GM21526 (cell line): ENCODE measurements around the gene PCID2.

ENCODE experiments used
- ATAC-seq: cut with Tn5 transposase; IDR thresholded peaks from one replicate; pipeline ENCODE4 v1.9.1; 2021; ENCODE audit warnings: moderate library complexity; ENCODE audit not compliant: unreplicated experiment, low FRiP score

Gene PCID2

DNA sequence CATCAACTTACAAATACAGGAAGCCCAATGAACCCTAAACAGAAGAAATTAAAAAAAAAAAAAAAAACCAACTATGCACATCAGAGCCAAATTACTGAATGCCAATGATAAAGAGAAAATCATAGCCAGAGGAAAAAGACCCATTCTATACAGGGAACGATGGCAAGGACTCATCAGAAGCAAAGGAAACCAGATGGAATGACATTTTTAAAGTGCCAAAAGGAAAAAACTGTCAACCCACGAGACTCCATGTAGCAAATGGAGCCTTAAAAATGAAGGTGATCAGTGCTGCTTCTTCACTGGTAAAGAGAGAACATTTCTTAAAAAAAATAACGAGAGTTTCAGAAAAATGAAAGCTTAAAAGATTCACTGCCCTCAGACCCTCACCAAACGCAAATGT is 18.3 kb downstream of the PCID2 start:
- ATAC-seq, result no peak

DNA sequence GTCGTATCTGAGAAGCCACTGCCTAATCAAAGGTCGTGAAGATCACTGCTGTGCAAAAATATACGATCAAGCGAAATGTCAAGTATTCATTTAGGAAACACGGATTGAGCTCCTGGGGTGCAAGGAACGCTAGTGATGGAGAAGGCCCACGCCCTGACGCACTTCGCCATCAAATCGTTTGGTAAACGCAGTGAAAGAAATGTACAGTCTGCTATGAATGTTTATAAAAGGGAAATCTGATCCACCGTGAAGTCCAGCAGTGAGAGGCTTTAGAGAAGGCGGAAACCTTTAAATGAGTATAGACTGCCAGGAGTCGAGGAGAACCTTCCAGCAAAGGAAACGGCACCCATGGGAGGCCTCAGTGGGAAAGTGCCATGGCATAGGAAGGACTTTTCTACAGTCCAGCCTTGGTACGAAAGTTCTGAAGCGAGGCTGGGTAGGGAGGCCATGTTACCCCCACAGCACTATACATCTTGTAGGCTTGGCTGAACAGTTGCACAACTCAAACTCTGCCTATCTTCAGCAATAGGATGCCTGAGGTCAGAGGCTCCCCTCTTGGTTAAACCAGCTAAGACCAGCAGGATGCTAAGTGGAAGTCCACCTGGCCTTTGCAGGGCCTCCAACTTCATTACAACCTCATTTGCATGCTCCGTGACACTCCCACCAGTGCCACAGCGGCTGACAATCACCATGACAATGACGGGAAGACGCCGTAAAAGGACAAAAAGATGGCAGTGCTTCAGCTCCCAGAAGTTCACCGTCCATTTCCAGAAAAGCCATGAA is 20.4 kb downstream of the PCID2 start:
- no peak for ATAC-seq

DNA sequence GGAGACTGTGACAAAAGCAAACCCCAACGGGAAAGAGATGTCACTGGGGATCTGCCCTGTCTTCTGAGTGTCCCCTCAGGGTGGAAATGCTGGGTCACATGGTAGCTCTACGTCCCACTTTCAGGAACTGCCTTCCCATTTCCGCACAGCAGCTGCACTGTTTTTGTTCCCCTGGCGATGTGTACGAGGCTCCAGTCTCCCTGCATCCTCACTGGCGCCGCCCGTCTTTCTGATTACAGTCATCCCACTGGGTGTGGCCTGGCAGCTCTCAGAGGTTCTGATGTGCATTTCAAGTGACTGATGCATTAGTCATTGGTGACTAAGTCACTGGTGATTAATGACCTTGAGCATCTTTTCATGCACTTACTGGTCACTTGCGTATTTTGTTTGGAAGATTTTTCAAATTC is 21.2 kb downstream of the PCID2 start:
- no peak for ATAC-seq

DNA sequence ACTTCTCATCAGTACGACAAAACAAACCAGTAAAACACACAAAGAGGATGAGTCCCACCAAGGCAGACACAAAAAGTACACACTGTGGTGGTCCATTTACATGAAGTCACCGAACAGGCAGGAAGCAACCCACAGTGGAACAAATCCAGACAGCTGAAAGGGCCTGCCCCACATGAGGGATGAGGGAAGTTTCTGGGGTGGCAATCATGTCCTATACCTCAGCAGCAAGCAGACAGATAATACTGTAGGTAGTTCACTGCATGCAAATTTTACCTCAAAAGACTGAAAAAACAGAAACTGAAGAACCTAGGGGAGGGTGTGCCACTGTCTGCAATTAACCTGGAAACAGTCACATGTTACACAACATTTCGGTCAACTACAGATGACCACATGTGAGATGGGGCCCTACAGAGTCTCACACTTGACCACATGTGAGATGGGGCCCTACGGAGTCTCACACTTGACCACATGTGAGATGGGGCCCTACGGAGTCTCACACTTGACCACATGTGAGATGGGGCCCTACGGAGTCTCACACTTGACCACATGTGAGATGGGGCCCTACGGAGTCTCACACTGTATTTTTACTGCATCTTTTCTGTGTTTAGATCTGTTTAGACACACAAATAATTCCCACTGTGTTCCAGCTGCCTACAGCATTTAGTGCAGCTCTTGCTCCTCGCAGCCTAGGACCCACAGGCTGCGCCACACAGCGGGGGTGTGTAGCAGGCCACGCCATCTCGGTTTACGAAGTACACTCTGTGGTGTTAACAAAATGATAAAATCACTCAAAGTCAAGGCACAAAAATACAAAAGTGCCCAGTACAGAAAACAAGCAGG is 22.2 kb downstream of the PCID2 start:
- ATAC-seq, result peak; percentile 92

DNA sequence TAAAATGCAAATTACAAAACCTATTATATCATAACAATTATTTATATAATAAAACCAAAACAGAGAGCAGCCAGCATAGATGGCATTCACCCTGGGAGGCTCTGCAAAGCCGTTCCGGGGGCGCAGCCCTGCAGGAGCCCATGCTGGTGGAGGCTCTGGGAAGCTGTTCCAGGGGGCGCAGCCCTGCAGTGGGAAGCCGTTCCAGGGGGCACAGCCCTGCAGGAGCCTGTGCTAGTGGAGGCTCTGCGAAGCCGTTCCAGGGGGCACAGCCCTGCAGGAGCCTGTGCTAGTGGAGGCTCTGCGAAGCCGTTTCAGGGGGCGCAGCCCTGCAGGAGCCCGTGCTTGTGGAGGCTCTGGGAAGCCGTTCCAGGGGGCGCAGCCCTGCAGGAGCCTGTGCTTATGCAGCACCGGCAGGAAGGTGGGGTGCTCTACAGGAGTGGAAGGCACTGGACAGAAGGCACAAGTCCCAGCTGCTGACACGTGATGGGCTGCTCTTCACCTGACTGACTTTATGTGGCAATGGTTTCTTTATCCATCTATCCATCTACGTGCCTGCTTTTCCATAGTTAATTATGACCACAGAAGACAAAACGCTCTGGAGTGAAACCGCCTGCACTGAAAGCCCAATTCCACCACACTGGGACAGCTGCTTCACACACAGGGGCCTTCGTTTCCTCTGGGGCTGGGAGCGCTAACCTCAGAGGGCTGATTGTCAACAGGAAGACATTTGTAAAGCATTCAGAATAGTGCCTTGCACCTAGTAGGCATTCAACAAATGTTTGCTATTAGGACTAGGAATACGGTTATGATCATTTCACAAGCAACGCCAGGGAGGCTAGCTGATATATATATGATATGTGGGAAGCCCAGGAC is 23.7 kb downstream of the PCID2 start:
- ATAC-seq, result no peak

DNA sequence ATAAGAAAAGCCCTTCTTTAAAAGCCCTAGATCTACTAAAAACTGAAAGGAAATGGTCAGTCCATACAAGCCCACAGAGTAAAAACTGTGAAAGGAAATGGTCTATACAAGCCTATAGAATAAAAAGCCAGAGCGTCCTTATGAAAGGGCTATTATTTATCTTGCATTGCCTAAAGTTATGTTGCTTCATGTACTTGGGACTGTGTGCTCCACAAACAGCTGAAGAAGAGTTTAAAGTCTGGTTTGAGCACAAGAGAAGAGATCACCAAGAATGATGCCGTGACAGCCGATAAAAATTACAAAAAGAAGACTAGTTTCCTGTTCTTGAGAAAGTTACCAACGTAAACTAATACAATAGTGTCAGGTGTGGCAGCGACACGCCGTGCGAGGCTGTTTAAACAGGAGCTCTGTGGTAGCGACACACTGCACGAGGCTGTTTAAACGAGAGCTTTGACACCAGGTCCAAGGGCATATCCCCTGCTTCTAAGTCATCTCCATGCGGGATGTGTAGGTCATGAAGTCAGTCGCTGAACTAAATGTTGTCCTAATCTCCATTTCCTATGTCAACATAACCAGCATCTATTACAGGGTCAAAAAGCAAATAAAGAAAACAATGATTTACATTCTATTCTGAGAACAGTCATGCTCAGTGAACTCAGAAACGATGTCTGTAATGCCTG is 24.9 kb downstream of the PCID2 start:
- no peak for ATAC-seq

DNA sequence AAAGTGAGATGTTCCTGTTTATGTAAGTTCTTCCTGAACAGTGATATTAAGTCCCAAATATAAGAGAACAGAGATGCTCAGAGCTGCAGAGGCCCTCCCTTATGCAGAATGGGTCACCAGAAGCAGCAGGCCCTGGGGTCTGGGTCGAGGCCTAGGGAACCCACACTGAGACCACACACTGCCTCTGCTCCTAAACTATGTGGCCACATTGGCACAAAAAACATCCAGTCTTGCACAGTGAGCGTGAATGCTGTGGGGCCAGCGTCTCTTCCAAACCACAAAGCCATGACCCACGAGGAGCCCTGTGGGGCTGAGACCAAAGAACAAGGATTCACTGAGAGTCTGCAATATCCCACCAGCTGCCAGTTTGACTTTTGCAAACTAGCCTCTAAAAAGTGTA is 26.4 kb downstream of the PCID2 start:
- no peak for ATAC-seq

DNA sequence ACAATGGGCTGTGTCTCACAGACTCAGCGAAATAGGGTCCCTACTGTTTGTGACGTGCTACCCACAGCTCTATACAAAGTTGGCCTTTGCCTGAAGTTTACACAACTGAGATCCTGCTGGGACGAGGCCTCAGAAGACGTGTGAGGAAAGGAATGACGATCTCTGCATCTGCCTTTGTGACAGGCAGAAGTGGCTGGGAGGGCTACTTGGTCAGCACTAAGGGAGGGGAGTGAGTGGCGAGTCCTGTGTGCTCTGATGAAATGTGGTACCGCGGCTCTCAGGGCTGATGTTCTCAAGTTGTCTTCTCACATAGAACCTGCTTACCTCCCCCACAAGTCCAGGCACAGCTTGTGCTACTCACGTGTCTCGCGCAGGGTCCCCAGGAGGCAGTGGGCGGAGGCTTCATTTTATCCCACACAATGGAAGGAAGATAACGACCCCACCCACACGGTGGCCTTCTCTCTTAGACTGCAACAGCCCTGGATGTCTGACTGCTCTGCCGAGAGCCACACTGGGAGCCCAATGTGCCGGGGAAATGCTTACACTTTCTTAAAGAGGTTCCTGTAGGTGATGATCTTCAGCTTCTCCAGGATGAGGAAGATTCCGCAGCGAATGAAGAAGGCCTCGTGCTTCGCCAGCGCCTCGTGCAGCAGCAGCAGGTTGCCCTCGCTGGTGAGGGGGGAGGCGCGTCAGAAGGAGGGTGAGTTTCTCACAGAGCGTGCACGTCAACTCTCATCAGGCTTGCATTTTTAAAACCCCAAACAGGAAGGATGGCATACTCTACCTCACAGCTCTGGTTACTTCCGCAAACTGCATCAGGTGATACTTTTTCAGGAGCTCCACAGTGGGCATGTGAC is 28.9 kb downstream of the PCID2 start:
- no peak for ATAC-seq

DNA sequence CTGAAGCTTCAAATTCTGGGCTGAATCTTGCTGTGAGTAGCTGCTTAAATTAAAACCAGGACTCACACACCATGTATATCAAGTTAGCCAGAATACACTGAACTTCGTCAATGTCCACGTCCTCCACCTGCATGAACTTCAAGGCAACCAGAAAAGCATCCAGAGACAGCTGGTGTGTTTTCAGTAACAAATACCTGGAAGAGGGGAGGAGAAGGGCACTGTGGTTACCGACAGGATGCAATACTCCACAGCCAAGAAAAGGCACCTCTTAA is 29.6 kb downstream of the PCID2 start:
- ATAC-seq, result no peak

DNA sequence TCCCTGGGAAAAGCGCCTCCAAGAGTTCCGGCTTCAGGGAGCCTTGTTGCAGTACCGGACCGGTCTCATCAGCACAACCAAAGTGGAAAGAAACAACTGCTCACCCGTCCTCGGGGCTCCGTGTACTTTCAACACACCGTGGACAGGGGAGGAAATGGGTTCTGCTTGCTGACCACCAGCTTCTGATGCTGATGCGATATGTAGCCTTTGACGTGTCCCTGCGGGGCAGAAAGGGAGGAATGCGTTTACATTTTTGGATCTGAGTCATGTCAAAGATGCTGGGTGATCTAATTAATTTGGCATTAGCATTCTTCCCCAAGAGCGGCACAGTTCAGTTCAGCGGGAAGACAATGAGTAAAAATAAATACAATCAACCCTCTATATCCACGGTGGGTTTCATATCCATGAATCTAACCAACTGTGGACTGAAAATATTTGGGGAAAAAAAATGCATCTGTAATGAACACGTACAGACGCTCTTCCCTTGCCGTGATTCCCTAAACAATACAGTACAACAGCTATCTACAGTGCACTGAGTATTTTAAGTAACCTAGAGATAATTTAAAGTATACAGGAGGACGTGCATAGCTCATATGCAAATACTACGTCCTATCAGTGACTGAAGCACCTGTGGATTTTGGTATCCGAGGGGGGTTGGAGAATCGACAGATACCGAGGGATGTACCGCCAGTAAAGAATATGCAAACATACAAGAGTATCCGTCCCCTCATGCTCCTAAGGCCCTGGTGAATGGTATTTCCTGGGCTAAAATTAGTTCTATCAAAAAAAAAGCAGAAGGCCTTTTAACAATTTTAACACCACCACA is 30.2 kb downstream of the PCID2 start:
- ATAC-seq, result no peak

DNA sequence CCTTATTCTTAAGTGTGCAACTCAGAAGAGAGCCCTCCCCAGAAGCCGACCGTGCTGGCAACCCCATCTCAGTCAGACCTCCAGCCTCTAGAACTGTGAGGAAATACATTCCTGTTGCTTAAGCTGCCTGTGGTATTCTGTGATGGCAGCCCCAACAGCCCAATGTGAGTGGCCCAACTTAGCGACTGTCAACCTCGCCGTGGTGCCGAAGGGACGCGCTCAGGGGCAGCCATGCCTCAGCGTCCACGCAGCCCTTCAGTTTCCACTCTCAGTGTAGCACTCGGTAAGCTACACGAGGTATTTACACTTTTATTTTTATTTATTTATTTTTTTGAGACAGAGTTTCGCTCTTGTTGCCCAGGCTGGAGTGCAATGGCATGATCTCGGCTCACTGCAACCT is 31.6 kb downstream of the PCID2 start:
- ATAC-seq, result no peak

DNA sequence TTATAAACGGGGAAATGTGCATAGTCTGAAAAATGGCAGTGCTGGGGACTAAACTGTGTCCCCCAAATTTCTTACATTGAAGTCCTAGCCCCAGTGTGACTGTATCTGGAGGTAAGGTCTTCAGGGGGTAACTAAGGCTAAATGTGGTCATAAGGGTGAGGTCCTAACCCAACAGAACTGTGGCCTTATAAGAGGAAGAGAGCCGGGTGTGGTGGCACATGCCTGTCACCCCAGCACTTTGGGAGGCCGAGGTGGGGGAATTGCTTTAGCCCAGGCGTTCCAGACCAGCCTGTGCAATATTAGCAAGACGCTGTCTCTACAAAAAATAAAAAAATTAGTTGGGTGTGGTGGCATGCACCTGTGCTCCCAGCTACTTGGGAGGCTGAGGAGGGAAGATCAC is 32.2 kb downstream of the PCID2 start:
- ATAC-seq, result no peak

DNA sequence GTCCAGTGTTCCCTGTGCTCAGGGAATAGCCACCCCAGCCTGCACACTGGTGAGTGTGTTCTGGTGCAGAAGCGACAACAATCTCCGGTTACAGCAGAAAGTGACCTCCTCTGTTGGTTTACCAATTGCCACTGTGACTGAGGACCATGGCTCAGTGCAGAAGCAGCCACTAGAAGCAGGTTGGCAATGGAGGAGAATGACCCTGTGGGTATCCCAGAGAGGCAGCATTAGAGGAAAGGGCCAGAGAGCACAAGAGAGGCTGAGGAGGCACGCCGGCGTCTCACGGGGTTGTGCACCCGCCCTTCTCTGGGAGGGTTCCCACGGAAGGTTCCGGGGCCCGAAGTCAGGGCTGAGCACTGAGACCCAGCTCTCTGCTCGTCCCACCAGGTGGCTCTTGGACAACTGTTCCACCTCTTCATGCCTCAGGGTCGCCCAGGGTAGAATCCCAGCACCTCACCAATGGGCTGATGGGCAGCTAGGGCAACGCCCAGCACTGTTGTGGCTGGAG is 36.0 kb downstream of the PCID2 start:
- ATAC-seq, result no peak

DNA sequence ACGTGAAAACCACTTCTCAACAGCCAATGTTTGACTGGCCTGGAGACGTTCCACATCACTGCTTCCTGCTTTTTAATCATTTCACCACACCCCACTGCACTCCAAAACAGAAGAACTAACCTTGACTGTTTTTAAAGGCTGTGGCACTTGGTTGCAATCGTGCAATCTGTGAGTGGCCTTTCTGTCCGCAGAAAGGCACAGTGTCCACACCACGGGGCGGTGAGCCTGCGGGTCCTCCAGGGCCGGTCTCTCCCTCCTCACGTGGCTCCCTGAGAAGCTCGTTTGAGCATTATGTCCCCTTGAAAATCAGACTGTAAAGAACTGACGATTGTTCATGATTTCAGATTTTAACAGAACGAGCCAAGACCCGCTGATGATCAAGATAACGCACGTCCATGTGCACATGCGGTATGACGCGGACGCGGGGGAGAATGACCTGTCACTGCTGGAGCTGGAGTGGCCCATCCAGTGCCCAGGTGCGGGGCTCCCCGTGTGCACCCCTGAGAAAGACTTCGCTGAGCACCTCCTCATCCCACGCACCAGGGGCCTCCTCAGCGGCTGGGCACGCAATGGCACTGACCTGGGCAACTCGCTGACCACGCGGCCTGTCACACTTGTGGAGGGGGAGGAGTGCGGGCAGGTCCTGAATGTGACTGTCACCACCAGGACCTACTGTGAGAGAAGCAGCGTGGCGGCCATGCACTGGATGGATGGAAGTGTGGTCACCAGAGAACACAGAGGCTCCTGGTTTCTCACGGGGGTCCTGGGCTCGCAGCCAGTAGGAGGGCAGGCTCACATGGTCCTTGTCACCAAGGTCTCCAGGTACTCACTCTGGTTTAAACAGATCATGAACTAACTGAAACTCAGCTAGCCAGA is 37.0 kb downstream of the PCID2 start:
- ATAC-seq, result no peak

DNA sequence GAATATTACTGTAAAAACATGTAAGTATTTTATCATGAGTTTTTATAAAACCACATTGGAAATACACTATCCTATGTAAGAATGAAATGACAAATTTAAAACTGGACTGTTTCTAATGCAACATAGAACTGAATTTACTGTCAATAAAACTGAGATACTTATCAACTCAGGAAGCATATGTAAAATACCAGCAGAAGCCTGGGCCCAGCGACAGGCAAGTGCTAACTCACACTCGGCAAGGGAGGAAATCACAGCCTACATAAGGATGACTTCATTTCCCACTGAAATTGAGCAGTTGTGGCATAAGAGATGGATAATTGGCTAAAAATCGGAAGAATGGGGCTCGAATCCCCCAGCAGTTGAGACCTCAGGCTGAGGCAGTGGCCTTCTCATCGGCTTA is 38.0 kb downstream of the PCID2 start:
- ATAC-seq, result no peak

DNA sequence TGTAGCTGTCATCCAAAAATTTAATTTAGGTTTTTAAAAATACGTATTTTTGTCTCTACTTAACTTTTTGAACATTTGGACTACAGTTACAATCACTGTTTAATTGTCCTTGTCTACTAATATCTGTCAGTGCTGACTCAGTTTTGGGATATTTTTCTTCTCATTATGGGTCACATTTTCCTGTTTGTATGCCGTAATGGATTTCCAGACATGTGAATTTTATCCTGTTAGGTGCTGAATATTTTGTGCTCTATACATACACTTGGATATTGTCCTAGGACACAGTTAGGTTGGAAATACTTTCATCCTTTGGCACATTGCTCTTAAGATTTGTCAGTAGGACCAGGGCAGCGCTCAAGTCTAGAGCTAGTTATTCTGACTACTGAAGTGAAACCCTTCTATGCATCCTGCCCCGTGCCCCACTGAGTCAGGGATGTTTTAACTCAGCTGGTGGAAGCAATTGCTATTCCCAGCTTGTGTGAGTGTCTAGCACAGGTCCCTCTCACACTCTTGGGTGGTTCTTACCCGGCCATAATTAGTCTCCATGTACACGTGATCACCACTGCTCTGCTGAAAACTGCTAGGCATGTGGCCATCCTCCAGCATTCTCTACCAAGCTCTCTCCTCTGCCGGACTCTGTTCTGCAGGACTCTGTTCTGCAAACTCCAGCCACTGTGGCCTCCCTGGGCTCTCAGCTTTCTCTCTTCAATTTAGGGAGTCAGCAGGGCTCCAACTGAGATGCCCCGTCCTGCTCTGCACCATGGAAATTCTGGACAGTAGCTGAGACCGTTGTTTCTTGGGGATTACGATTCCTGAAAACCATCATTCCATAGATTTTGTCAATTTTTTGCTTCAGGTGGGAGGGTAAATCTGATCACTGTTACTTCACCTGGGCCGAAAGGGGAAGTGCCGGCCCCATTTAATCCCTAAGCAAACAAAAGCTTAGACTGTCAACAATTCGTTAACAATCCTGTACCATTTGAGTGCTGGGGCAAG is 38.9 kb downstream of the PCID2 start:
- no peak for ATAC-seq

DNA sequence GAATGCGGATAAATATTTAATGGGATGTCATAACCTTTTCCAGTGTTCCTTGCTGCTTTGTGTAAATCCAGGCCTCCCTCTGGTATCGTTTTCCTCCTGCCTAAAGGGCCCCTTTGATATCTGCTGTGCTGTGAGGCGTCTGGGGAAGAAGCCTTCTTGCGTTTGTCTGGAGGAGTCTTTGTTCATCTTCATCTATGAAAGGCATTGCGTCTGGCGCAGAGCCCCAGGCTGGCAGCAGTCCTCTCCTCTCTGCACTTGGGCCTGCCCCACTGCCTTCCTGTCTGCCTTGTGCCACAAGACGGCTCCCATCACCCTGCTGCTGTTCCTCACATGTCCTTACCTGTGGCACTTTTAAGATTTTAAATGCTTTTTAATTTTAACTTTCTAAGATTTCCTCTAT is 40.3 kb downstream of the PCID2 start:
- ATAC-seq, result no peak
